ENCODE results near the gene C4A.

DNA sequence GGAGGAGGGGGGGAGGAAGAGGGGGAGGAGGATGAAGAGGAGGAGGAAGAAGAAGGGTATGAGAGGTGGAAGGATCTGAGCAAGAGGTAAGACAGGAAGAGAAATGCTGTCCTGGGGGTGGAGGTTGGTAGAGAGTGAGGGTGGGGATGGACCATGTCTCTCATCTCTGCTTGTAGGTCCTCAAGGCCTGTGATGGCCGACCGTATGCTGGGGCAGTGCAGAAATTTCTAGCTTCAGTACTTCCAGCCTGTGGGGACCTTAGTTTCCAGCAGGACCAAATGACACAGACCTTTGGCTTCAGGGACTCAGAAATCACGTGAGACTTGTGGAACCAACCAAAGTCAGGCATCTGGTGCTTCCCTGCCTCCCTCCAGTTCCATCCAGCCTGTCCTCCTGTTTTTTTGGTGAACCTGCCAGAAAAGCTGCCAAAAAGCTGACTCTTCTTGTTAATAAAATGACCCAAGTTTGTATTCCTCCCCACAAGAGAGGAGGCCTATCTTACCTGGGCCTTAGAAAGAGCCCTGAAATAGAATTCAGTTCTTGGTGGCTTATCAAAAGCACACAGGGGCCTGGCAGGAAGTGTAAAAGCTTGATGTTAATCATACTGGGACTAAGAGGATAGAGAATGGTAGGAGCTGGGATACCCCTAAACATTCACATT is 2.5 kb upstream of the C4A start:
- TF ChIP-seq BHLHE40 (IDR thresholded peaks at IDR 0.05; ENCODE audit: low read depth, low read length) (no peak), CTCF (IDR thresholded peaks at IDR 0.05) (no peak), RAD21 (conservative IDR thresholded peaks at IDR 0.05 in 1 of 2, IDR thresholded peaks at IDR 0.05 in 1 of 2) (no peak), GATA3 (IDR thresholded peaks at IDR 0.05; ENCODE audit: borderline replicate concordance) (no peak), POLR2A (IDR thresholded peaks at IDR 0.05; ENCODE audit: low read length) (no peak), CBX8 (IDR thresholded peaks at IDR 0.05) (no peak), JUN (IDR thresholded peaks at IDR 0.05) (no peak), ZSCAN20 (CRISPR knock-in tag; IDR thresholded peaks at IDR 0.05) (no peak), EP300 (IDR thresholded peaks at IDR 0.05) (no peak), CBX2 (IDR thresholded peaks at IDR 0.05; ENCODE audit: borderline replicate concordance, low read depth) (no peak), MAX (IDR thresholded peaks at IDR 0.05) (no peak), KDM1A (IDR thresholded peaks at IDR 0.05; ENCODE audit: low read depth) (no peak)
